B cell (primary cell): ENCODE results near the gene WIPI1. TPM values are rescaled to one million over a fixed set of nuclear protein-coding genes. Genes with fewer than 3 reads are reported as not detected.

Experiments used
- ATAC-seq: fragments of 200-7000 bp; cut with Tn5 transposase; one replicate; pipeline ENCODE4 v1.10.0; 2021; ENCODE audit warnings: low read depth, mild to moderate bottlenecking, moderate number of reproducible peaks, moderate library complexity
- CTCF ChIA-PET: fragments of 350-600 bp; sonication (Branson Sonifier 250); formaldehyde crosslinking; loops from one replicate; lab custom pipeline; 2021; ENCODE audit warnings: antibody characterized with exemption, inconsistent platforms; lab: Charles Lee
- POLR2A ChIA-PET: fragments of 350-600 bp; sonication (Branson Sonifier 250); formaldehyde crosslinking; loops from one replicate; lab custom pipeline; 2021; ENCODE audit warnings: antibody characterized with exemption; lab: Charles Lee
- DNase-seq: peaks from one replicate; pipeline ENCODE4 v3.0.0; 2013
- H2AFZ ChIP-seq: 2 replicates; pipeline ENCODE4 v1.6.1; 2012; ENCODE audit warnings: mild to moderate bottlenecking, low read depth, low read length; ENCODE audit not compliant: insufficient read depth, poor library complexity, severe bottlenecking
- H3K27ac ChIP-seq, 2 donors: 1 replicate in 1 of 2; 2 replicates in 1 of 2; pipeline ENCODE4 v1.5.1; 2012 to 2013; ENCODE audit warnings: low read length in 2 of 2, mild to moderate bottlenecking in 2 of 2, moderate library complexity in 1 of 2
- H3K27me3 ChIP-seq, 4 experiments: fragments of 200-600 bp in 1 of 4; sonication (generic) in 1 of 4; replicated peaks in 1 of 4; 1 replicate in 2 of 4; 2 replicates in 2 of 4; pipeline versions ENCODE4 v1.6.1 to v1.7.0; 2013 to 2016; ENCODE audit warnings: low read length in 3 of 4, mild to moderate bottlenecking in 2 of 4, mixed read lengths in 1 of 4, moderate library complexity in 1 of 4; ENCODE audit not compliant: insufficient read depth in 4 of 4, control insufficient read depth in 3 of 4; ENCODE audit errors: control extremely low read depth in 1 of 4
- H3K36me3 ChIP-seq, 2 experiments: replicated peaks in 1 of 2; 1 replicate in 1 of 2; 2 replicates in 1 of 2; pipeline versions ENCODE4 v1.6.1 to v1.7.1; 2013; ENCODE audit warnings: low read length in 1 of 2; ENCODE audit not compliant: insufficient read depth in 2 of 2, control insufficient read depth in 1 of 2; ENCODE audit errors: control extremely low read depth in 1 of 2, extremely low read depth in 1 of 2
- H3K4me1 ChIP-seq, 2 donors: fragments of 200-600 bp in 1 of 2; sonication (generic) in 1 of 2; 1 replicate in 1 of 2; 2 replicates in 1 of 2; pipeline versions ENCODE4 v1.5.1 to v1.6.1; 2013 to 2017; ENCODE audit warnings: low read length in 2 of 2; ENCODE audit not compliant: control insufficient read depth in 2 of 2, insufficient read depth in 2 of 2
- H3K4me2 ChIP-seq: replicated peaks from 2 replicates; pipeline ENCODE3; 2012; ENCODE audit warnings: mild to moderate bottlenecking, low read depth, low read length; ENCODE audit not compliant: poor library complexity, severe bottlenecking
- H3K4me3 ChIP-seq, 5 experiments: fragments of 200-600 bp in 1 of 5; sonication (generic) in 1 of 5; 1 replicate in 3 of 5; 2 replicates in 2 of 5; pipeline versions ENCODE4 v1.5.1 to v1.7.0; 2011 to 2016; ENCODE audit warnings: low read length in 4 of 5, mild to moderate bottlenecking in 4 of 5, low read depth in 2 of 5, control low read depth in 1 of 5, moderate library complexity in 1 of 5; ENCODE audit not compliant: insufficient read depth in 1 of 5; ENCODE audit errors: control extremely low read depth in 1 of 5, extremely low read depth in 1 of 5
- H3K79me2 ChIP-seq: fragments of 200-600 bp; sonication (generic); one replicate; pipeline ENCODE4 v1.6.0; 2016; ENCODE audit warnings: low read length; ENCODE audit not compliant: control insufficient read depth, insufficient read depth
- H3K9ac ChIP-seq: fragments of 200-600 bp; sonication (generic); 2 replicates; pipeline ENCODE4 v1.6.1; 2017; ENCODE audit warnings: mild to moderate bottlenecking, low read length, moderate library complexity
- H3K9me3 ChIP-seq, 3 donors: one replicate each; pipeline versions ENCODE4 v1.6.1 to v1.7.1; 2013; ENCODE audit warnings: low read length in 2 of 3; ENCODE audit not compliant: control insufficient read depth in 2 of 3, insufficient read depth in 1 of 3; ENCODE audit errors: control extremely low read depth in 1 of 3
- H4K20me1 ChIP-seq: 2 replicates; pipeline ENCODE4 v1.6.0; 2012; ENCODE audit warnings: mild to moderate bottlenecking, low read length; ENCODE audit not compliant: insufficient read depth, control insufficient read depth, poor library complexity, severe bottlenecking
- H3K27ac Mint-ChIP-seq: one replicate; pipeline ENCODE4 v1.8.0; 2021; ENCODE audit warnings: mixed read lengths
- H3K27me3 Mint-ChIP-seq: one replicate; pipeline ENCODE4 v1.8.0; 2021; ENCODE audit warnings: mixed read lengths
- H3K4me1 Mint-ChIP-seq: one replicate; pipeline ENCODE4 v1.8.0; 2021; ENCODE audit warnings: mixed read lengths
- H3K4me3 Mint-ChIP-seq: one replicate; pipeline ENCODE4 v1.8.0; 2021; ENCODE audit warnings: mixed read lengths
- H3K9me3 Mint-ChIP-seq: one replicate; pipeline ENCODE4 v1.8.0; 2022; ENCODE audit warnings: mixed read lengths; ENCODE audit not compliant: insufficient read depth
- CTCF ChIP-seq: fragments of 200-600 bp; IDR thresholded peaks from one replicate; pipeline ENCODE4 v1.8.0; 2022; ENCODE audit warnings: antibody characterized with exemption, mild to moderate bottlenecking
- EZH2 ChIP-seq: IDR thresholded peaks from 2 replicates; pipeline ENCODE4 v1.6.1; 2012; ENCODE audit warnings: borderline replicate concordance, low read depth, mild to moderate bottlenecking, moderate library complexity, low read length; ENCODE audit not compliant: insufficient read depth, poor library complexity, severe bottlenecking
- WGBS: methylation state at CpG from one replicate; pipeline ENCODE4 v1.1.5; 2013; ENCODE audit warnings: missing lambda C conversion rate; ENCODE audit not compliant: insufficient coverage; 5-methylcytosine and 5-hydroxymethylcytosine counted together
- intact Hi-C: fragments of 100-400 bp; cut with micrococcal nuclease; formaldehyde crosslinking; loops from one replicate; pipeline ENCODE4 v1.10.0; 2022
- polyA plus RNA-seq: library from polyadenylated mRNA; depleted of rRNA; stranded (reverse); fragments of >200 nt; gene quantifications from 2 replicates; pipeline ENCODE4 v1.2.3, GENCODE V29; 2012
- total RNA-seq, 2 donors: library from RNA; stranded (reverse); fragments of 120-200 nt in 1 of 2; gene quantifications; 1 replicate in 1 of 2; 2 replicates in 1 of 2; pipeline versions ENCODE4 v1.2.3 to v1.2.4, GENCODE V29; 2013 to 2022

The WIPI1 gene
- total and polyA plus RNA-seq, 2 donors (not counting 1 experiment from before 2014, with no cell fraction given): 6.0 to 14.7 TPM

GRCh38 chr17:68397108-68397536 is 60.2 kb downstream of the WIPI1 start:
- peaks cover 0 to 16% (median 7%) of the 10 kb centered on the region in 3 donors for H3K9me3 ChIP-seq
- H3K79me2 ChIP-seq: no peaks in the 10 kb centered on the region
- H4K20me1 ChIP-seq: no peaks in the 10 kb centered on the region
- H3K9ac ChIP-seq: no peak overlapping the region
- peaks cover 8% of the 10 kb centered on the region for H3K4me1 Mint-ChIP-seq
- H3K27ac Mint-ChIP-seq: no peak overlapping the region
- H2AFZ ChIP-seq: no peak overlapping the region
- ChIA-PET POLR2A (interaction anchor here (0.6 kb wide), 1 partner anchor 8 kb away, joined by 6 read pairs; no protein-coding TSS in a partner anchor), CTCF (interaction anchor here (1.0 to 8.7 kb wide), 4 partner anchors 9 to 214 kb away, joined by 4 to 126 read pairs (median 22); partner anchors contain the start of genes ARSG and SLC16A6)
- H3K4me3 ChIP-seq: no peak overlapping the region
- no peaks in the 10 kb centered on the region for H3K9me3 Mint-ChIP-seq
- ATAC-seq: no peak
- WGBS: 64% methylated on average over 4 of the region's 7 CpGs
- no peak overlapping the region for H3K4me2 ChIP-seq
- TF ChIP-seq CTCF: no peak
- no peak for TF ChIP-seq EZH2
- no peak for DNase-seq
- H3K36me3 ChIP-seq: no peaks in the 10 kb centered on the region
- intact Hi-C loops: loop anchor here (5.0 kb wide), 1 partner anchor 225 kb away; no protein-coding TSS in a partner anchor
- H3K4me1 ChIP-seq: peaks cover 0 to 6% of the 10 kb centered on the region in 2 donors
- peaks cover 3% of the 10 kb centered on the region for H3K27me3 Mint-ChIP-seq
- no peak overlapping the region for H3K4me3 Mint-ChIP-seq
- no peak overlapping the region for H3K27ac ChIP-seq
- H3K27me3 ChIP-seq: no peaks in the 10 kb centered on the region
